ENCODE data around the gene ZBTB42.

Gene ZBTB42

DNA sequence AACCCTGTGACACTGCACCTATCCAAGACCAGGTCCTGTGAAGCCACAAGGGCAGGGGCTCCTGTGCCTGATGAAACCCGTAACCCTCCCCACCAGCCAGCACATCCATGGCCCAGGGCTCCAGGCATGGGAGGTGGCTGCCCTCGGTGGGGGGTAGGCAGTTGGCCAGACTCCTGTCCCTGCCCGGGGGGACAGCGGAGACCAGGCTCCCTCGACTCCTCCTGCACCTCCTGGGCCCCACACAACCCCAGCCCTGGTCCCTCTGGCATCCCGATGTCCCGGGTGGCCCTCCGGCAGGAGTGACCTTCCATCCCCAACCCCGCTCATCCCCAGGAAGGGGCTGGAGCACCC, 16.7 kb upstream of the ZBTB42 start:
- no peak for FAIRE-seq

GRCh38 chr14:104784846-104785707, 15.8 kb upstream of the ZBTB42 start:
- no peak for FAIRE-seq

- FAIRE-seq = no peak
Measured at GRCh38 chr14:104785708-104786080, 15.2 kb upstream of the ZBTB42 start.

- FAIRE-seq = no peak
Measured at GRCh38 chr14:104786091-104786586, 14.8 kb upstream of the ZBTB42 start.

GRCh38 chr14:104786726-104787675, 13.9 kb upstream of the ZBTB42 start:
- FAIRE-seq = no peak

DNA sequence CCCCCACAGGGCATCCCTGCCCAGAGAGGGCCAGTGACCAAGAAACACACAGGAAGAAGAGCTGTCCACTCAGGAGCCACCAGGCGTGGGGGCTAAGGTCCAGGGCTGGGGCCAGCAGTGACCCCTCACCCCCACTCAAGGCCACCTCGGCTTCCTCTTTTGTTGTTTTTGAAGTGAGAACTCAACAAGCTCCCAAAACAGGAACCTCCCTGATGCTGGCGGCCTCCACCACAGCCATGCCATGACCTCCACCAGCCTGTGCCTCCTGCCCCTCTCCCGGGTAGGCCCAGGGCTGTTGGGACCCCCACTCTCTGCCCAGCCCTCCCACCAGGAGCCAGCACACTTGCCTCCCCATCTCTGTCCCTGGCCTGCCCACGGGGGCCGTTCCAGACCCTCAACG, 13.2 kb upstream of the ZBTB42 start:
- no peak for FAIRE-seq

- FAIRE-seq = no peak
Measured at GRCh38 chr14:104788161-104788818, 12.6 kb upstream of the ZBTB42 start.

- FAIRE-seq = no peak
Measured at GRCh38 chr14:104788873-104789663, 11.8 kb upstream of the ZBTB42 start.

DNA sequence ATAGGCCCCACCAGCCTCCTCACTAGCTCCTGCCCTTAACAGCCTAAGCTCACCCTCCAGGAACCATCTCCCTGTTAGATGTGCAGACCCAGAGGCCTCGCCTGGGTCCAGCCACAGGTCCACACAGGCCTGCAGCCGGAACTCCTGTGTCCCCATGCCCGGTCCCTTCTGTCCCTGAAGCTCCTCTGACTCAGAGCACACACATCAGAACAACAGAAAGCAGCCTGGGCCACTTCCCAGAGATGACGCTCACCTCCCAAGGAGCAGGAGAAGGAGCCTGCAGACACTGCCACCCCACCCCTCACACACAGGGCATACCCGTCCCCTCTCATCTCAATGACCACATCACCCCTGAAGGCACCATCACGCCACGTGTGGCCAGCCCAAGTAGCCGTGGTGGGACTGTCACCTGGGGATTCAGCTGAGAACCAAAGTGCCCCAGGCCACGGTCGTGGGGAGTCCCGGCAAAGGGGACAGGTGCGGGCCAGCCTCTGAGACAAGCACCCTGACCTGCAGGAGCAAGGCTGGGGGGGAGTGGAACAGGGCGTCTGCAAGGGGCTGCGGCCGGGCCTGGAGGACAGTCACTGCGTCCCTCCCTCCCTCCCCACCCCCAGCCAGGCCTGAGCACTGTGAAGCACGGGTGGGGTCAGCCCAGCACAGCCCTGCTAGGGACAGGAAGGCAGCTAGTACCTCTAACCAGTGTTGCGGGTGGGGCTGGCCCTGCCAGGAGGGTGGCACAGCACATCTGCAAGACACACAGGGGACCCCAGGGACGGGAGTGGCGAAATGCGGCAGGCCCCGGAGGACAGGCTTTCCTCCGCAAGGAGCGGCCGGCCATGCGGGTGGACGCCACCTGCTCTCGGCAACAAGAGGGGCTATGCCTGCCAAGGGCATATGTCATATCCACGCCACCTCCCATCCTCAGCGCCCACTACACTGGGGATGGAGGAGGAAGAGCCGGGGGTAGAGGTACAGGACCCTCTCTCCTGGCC, 10.9 kb upstream of the ZBTB42 start:
- FAIRE-seq = no peak

DNA sequence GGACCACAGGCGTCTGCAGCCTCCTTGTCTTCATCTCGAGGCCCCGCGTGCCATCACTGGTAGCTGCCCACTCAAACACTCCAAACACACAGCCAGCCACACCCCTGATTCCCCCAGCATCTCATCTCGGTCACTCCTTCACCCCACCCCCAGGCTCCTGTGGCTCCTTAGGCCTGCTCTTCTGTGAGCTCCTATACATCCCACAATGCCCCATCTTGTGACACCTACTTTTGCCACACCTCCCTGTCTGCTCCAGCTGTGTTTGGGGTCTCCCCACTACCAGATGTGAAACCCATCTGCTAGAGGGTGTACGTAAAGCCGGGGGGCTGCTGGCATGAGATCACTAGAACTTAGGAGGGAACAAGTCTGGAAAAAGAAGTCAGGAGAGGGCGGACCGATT, 9.5 kb upstream of the ZBTB42 start:
- FAIRE-seq = no peak

- FAIRE-seq = no peak
Measured at GRCh38 chr14:104792101-104792884, 8.6 kb upstream of the ZBTB42 start.

DNA sequence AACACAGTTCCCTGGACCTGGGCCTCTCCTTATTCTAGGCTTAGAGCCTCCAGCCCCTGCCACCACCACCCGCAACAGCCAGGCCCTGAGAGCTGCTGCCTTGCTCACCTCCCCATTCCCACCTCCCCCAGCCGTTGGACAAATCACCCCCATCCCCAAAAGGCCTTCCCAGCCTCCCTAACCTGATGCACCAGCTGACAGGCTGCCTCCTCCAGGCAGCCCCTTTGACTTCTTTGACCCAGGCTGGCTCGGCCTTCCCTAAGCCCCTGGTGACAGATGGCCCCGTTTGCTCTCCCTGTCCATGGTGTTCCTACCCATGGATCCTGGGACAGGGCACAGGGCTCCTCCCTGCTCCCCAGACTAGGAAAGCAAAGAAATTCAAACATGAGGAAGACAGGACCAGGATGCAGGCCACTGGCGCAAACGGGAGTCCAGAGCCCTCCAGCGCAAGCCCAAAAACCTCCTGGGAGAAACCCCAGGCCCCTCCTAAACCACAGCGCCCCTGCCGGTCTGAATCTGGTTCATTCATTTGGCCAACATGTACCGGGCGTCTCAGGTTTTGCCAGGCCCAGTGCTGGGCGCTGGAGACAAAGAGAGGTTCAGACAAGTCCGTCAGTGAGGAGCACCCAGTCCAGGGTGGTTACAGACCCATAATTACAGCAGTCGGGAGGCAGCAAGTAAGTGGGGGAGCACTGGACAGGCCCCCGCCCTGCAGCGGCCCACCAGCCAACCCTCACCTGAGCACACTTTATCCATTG, 7.8 kb upstream of the ZBTB42 start:
- no peak for FAIRE-seq

DNA sequence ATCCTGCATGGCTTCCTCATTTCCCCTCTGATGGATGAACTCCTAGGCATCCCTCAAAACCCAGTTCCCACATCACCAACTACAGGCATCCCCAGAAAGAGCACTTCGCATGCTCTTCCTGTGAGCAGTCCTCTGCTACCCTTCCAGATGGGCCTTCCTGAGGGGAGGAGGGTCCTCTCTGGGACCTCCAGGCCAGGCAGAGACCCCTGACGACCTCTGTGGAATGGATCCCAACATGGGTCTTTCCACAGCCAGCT, 7.3 kb upstream of the ZBTB42 start:
- no peak for FAIRE-seq

GRCh38 chr14:104794099-104794498, 6.8 kb upstream of the ZBTB42 start:
- FAIRE-seq = no peak

- no peak for FAIRE-seq
Measured at GRCh38 chr14:104794631-104794992, 6.3 kb upstream of the ZBTB42 start.

DNA sequence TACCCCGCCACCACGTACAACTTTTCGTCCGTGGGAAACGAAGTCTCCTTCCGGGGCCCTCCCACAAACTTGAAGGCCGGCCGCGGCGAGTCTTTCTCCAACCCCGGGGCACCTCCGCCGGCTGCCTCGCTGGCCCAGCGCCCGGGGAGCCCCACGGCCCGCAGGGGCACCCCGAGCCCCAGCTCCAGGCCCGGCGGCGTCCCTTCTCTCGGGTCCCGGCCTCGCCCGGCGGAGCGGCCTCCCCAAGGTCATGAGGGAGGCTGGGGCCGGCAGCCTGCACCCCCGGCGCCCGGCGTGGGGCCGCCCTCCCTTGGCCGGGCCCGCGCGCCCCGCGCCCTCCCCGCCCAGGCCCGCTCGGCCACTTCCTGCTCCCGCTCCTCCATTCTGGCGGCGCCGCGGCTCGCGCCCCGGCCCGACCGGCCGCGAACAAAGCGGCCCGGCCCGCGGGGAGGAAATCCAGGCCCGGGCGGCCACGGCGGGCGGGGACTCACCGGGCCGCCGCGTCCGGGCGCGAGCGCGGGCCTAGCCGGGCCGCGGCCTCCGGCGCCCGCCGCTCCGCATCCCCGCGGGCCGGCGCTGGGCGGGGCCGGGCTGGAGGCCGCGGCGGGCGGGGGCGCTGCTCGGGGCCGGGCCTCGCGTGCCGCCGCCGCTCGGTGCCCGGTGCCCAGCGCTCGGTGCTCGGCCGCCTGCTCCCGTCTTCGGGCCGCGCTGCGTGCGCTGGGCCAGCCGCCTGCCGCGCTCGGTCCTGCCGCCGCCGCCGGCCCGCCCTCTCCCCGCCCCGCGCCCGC, 5.7 kb upstream of the ZBTB42 start, which contains the start of gene AKT1:
TSS of gene AKT1 (minus strand) at position 756 of the 788 bp plus-strand sequence. CDS start 3,105 bp downstream, outside the sequence.
- FAIRE-seq = no peak

GRCh38 chr14:104795781-104796686, 4.9 kb upstream of the ZBTB42 start:
- FAIRE-seq = no peak

GRCh38 chr14:104796687-104797081, 4.2 kb upstream of the ZBTB42 start:
- no peak for FAIRE-seq

Measured in A204.1 (cell line).